Endometrial microvascular endothelial cells (primary cell): Measurements from ENCODE around the gene SERF2. TPM values are rescaled to one million over a fixed set of nuclear protein-coding genes. Genes with fewer than 3 reads are reported as not detected.
"Not testable (repeated sequence)": the region's sequence is repeated elsewhere in the genome, so short reads cannot be mapped to it uniquely, and the experiment has no call there.

Source experiments
- in situ Hi-C: cut with HindIII; loops from 2 replicates; pipeline ENCODE4 v1.10.0; 2017; ENCODE audit warnings: low sequenced_read_pairs, low pct_unique_long_range_greater_than_20kb; ENCODE audit errors: inconsistent ontology term
- total RNA-seq: library from RNA; depleted of rRNA; stranded (reverse); fragments of >200 nt; gene quantifications from one replicate; pipeline ENCODE4 v1.2.3, GENCODE V29; 2015; ENCODE audit errors: inconsistent ontology term

The SERF2 gene
- total RNA-seq, 1 donor from 2014 or later, result 424 TPM

- in situ Hi-C loops, result no loop called here
Observed at GRCh38 chr15:43789409-43789808, 2.7 kb upstream of the SERF2 start.

- in situ Hi-C loops, result no loop called here
Observed at GRCh38 chr15:43792761-43793476, 799 bp downstream of the SERF2 start.

- in situ Hi-C loops, result no loop called here
Observed at GRCh38 chr15:43793647-43794046, 1.5 kb downstream of the SERF2 start.

- in situ Hi-C loops, result no loop called here
Observed at GRCh38 chr15:43794269-43795037, 2.3 kb downstream of the SERF2 start.

- in situ Hi-C loops, result no loop called here
Observed at GRCh38 chr15:43795197-43795596, 3.1 kb downstream of the SERF2 start.

- in situ Hi-C loops, result no loop called here
Observed at GRCh38 chr15:43795997-43796396, 3.9 kb downstream of the SERF2 start.

GRCh38 chr15:43796566-43796965, 4.4 kb downstream of the SERF2 start:
- in situ Hi-C loops, result no loop called here

- in situ Hi-C loops, result no loop called here
Observed at GRCh38 chr15:43799209-43799944, 7.3 kb downstream of the SERF2 start.

GRCh38 chr15:43799945-43800285, 7.8 kb downstream of the SERF2 start, which contains the start of gene SERINC4:
Gene SERINC4, minus strand, starts transcription at chr15:43800220. Its CDS starts 234 bp downstream, at chr15:43799986.
- in situ Hi-C loops, result no loop called here

- in situ Hi-C loops, result no loop called here
Observed at GRCh38 chr15:43800286-43801141, 8.4 kb downstream of the SERF2 start, which contains the start of gene HYPK. Gene HYPK, plus strand, starts transcription at chr15:43800599. Its CDS starts 24 bp downstream, at chr15:43800623.

- in situ Hi-C loops, result not testable (repeated sequence)
Observed at GRCh38 chr15:43802676-43803075, 10.6 kb downstream of the SERF2 start.

- in situ Hi-C loops, result no loop called here
Observed at GRCh38 chr15:43808435-43808950, 16.4 kb downstream of the SERF2 start.

GRCh38 chr15:43808960-43809678, 17.0 kb downstream of the SERF2 start:
- in situ Hi-C loops, result no loop called here

GRCh38 chr15:43815064-43815463, 22.9 kb downstream of the SERF2 start:
- in situ Hi-C loops, result not testable (repeated sequence)

- in situ Hi-C loops, result no loop called here
Observed at GRCh38 chr15:43821505-43821904, 29.4 kb downstream of the SERF2 start.

GRCh38 chr15:43824302-43825246, 32.5 kb downstream of the SERF2 start, which contains the start of gene MFAP1:
Gene MFAP1, minus strand, starts transcription at chr15:43824690. Its CDS starts 121 bp downstream, at chr15:43824569.
- in situ Hi-C loops, result no loop called here

- in situ Hi-C loops, result not testable (repeated sequence)
Observed at GRCh38 chr15:43825305-43825704, 33.2 kb downstream of the SERF2 start.
